GM18867 (cell line): ENCODE data around the gene ZC3HAV1.
"Not testable (repeated sequence)": the region's sequence is repeated elsewhere in the genome, so short reads cannot be mapped to it uniquely, and the experiment has no call there.

Source experiments
- ATAC-seq: cut with Tn5 transposase; IDR thresholded peaks from one replicate; pipeline ENCODE4 v1.9.1; 2021; ENCODE audit warnings: mild to moderate bottlenecking, moderate library complexity; ENCODE audit not compliant: unreplicated experiment

Gene ZC3HAV1

DNA sequence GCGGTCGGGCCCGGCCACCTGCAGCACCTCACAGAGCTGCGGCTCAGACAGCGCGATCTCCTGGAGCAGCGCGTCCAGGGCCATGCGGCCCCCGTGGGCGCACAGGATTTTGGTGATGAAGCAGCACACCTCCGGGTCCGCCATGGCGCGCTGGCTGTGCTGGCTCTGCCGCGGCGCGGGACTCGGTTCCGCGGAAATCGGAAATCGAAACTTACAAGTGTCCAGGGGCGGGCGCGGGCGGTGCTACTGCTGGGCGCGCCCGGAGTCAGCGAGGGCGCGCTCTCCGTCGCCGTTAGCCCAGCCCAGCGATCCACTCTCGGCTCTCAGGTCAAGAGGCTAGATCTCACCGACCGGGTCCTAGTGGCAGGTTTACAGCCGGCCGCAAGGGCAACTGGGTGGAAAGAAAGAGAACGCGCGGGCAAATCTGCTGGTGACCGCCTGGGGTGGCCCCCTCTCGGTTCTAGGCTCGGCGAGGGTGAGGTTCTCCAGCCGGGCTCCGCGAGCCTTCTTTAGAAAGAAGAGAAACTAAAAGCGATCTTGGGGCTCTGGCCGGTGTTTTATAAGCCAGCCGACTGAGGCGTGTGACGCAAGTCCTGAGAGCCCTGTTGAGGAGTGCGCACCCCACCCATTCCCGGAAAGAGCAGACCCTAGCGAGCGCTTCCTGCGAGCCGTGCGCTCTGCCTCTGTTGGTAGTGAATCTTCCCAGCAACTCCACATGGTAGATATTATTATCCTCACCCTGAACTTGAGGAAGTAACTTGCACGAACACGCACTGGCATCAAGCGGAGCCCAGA lies at the start of gene ZC3HAV1:
TSS of gene ZC3HAV1 (minus strand) at position 533 of the 795 bp plus-strand sequence. CDS start at position 144, 389 bp downstream.
- ATAC-seq: peak; percentile 69

DNA sequence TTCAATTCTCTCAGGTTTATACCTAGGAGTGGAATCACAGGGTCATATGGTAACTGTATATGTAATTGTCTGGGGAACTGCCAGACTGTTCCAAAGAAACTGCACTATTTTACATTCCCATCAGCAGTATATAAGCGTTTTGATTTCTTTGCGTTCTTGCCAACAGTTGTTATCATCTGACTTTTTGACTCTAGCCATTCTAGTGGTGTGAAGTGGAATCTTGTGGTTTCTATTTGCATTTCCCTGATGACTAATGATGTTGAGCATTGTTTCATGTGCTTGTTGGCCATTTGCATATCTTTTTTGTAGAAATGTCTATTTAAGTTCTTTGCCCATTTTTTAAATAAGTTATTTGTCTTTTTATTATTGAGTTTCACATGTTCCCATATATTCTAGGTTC lies 44.3 kb upstream of the ZC3HAV1 start:
- ATAC-seq: no peak

DNA sequence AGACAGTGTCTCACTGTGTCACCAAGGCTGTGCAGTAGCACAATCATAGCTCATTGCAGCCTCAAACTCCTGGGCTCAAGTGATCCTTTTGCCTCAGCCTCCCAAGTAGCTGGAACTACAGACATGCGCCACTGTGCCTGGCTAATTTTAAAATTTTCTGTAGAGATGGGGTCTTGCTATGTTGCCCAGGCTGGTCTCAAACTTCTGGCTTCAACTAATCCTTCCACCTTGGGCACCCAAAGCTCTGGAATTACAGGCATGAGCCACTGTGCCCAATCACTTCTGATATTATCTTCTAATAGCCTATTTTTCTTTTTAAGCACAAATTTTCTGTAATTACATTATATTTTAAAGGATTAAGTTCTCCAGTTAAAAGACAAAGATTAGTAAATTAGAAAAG lies 42.6 kb upstream of the ZC3HAV1 start:
- ATAC-seq: no peak

DNA sequence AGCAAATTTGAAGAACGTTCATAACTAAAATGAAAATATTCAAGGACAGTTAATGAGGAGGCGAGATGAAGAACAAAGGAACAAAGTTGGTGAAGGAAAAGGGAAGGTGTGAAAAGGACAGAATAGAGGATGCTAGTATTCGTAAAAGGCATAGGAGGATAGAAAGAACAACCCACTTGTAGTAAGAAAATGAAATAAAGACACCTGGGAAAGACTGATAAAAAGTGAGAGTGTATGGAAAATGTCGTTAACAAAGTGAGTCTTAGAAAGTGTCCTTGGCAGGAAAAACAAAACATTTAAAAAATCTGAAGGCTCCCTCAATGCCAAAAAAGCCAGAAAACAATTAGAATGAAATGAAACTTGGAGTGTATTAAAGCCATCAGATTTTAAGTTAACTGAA lies 29.6 kb upstream of the ZC3HAV1 start:
- ATAC-seq: no peak

DNA sequence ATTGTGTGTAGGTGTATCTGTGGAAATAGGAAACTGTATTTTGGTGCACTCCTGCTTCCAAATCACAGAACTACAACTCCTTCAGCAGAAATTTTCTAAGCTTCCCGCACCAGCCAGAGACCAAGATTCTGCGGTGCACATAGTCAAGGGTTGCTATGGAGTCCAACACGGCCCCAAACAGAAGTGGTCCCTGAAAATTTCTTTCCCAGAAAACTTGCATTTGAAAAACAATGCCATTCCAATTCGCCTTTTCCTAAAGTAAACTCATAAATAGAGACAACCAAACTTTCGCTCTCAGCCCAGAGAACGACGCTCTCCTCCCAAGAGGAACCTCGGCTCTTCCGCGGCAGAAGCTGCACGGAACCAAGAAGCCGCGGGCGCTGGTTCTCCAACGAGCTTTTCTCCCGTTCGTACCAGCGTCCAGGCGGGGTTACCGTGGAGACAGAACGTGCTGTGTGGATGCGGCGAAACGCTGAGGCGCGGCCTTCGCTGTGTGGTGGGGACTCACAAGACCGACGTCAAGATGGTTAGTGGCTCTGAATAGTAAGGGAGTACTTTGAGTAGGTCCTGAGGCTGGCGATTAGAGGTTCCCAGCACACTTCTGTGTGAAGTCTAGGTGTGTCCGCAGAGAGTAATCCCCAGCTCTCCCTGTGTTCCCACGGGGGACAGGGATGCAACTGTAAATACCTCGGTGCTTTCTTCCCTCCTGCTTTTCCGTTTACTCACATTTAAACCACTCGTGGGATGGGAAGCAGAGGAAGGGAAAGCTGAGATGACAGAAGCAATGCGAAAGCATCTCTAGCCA lies 24.0 kb upstream of the ZC3HAV1 start:
- ATAC-seq: peak; percentile 97

DNA sequence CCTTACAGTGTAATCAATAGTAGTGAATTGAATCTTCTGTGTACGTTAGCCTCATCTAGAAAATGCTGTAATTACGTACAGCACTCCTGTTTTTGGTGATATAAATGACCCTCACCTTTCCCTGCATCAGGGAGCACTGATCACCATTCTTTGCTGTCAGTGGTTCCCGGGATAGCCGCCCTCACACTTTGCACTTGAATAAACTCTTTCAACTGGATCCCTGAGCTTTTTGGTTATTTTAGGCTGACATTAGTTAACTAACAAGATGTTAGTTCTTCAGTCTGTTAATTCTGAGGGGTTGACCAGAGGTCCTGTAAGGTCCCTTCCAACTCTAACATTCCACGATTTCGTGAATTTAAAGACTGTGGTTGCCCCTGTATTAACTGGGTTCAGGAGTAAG lies 23.4 kb upstream of the ZC3HAV1 start:
- ATAC-seq: no peak

DNA sequence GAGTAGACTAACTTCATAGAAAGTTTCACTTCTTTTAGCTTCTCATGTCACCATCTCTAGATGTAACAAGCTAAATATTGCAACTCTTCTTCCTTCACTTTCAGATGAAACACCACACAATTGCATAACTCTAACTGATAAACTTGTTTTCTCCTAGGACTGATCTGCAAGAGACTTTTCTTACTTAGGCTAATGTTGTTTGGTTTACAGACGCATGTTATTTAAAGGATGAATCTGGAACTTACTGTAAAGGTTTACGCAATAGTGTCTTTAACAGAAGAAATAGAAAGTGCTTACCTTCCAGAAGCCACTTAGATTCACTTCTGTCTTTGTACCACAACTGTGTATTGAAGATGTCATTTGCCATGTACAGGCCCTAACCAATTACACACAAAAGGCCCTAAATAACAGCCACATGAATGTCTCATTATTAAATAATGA lies 22.1 kb upstream of the ZC3HAV1 start:
- no peak for ATAC-seq

DNA sequence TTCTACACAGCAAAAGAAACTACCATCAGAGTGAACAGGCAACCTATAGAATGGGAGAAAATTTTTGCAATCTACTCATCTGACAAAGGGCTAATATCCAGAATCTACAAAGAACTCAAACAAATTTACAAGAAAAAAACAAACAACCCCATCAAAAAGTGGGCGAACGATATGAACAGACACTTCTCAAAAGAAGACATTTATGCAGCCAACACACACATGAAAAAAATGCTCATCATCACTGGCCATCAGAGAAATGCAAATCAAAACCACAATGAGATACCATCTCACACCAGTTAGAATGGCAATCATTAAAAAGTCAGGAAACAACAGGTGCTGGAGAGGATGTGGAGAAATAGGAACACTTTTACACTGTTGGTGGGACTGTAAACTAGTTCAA lies 20.3 kb upstream of the ZC3HAV1 start:
- ATAC-seq: not testable (repeated sequence)

DNA sequence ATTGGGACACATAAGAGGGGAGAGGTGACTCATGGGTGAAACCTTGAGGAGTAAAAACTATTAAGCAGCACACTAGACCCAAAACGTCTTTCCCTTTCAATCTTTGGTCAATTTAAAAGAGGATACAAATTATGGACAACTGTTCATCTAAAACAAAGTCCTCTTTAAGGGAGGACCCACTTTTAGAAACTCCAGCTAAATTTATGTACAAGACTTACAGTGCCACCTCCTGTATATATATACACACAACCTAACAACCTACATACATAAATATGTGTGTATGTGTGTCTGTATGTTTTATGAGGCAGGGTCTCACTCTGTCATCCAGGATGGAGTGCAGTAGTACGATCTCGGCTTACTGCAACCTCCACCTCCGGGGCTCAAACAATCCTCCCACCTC lies 18.1 kb upstream of the ZC3HAV1 start:
- ATAC-seq: no peak

DNA sequence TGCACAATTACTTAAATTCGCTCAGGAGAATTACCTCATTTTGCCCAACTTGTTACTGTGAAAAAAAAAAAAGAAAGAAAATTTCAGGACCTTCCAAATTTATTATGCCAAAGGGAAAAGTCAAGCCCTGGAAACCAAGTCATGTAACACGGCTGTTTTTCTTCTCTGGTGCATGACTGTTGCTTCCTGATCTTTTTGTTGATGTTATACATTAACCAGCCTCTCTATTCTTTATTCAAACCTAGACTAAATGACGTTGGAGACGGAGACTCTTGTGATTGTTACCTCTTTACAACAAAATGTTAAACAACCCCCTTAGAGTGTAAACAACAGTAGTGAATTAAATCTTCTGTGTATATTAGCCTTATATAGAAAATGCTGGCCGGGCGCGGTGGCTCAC lies 16.1 kb upstream of the ZC3HAV1 start:
- no peak for ATAC-seq

DNA sequence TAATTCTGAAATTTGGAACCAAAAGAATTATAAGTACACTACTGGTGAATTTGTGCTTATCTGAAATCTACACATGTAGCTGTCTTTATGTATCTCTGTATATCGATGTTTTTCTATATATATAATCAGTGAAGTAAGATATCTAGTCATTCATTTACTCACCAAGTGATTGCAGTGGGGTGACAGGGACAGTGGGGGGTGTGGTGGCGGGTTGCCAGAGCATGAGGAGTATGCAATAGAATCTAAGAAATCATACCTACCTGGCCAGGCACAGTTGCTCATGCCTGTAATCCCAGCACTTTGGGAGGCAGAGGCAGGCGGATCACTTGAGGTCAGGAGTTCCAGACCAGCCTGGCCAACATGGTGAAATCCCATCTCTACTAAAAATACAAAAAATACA lies 15.5 kb upstream of the ZC3HAV1 start:
- ATAC-seq: not testable (repeated sequence)

DNA sequence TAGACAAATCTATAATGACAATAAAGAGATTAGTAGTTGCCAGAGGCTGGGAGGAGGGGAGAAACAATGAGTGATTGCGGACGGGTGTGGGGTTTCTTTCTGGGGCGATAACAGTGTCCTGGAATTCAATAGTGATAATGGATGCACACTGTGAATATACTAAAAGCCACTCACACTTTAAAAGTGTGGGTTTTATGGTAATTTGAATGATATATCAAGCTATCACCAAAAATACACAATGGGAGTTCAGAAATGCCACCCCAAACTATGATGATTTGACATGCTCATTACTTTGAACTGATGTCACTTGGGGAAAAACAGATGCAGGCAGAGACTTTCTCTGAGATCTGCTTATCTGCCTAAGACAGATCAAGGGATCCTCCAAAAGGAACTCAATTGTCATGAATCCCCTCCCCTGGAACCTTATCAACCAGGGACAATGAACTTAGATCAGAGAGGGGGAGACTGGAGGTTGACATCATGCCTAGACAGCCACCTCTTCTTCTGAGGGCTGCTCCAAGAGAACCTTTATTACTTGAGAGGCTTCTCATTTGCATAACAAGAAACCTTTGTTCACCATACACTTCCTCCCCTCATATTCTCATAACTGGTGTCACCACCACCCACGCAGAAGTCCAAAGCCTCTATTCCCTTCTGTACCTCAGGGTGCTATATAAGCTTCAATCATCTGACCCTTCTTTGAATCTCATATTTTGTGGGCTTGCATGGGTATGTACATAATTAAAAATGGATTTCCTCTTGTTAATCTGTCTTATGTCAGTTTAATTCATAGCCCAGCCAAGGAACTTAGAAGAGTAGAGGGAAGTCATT lies 14.8 kb upstream of the ZC3HAV1 start:
- ATAC-seq: peak; percentile 66

DNA sequence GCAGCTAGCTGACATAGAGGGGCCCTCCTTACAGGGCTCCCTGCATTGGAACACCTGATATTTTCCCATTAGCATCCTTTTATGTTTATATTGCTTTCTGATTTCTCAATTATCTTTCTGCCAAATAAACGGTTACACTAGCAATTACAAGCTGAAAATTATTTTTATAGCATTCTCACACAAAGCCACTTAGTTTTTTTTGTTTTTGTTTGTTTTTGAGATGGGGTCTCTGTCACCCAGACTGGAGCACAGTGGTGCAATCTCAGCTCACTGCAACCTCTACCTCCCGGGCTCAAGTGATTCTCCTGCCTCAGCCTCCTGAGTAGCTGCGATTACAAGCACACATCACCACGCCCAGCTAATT lies 9.9 kb upstream of the ZC3HAV1 start:
- ATAC-seq: no peak

DNA sequence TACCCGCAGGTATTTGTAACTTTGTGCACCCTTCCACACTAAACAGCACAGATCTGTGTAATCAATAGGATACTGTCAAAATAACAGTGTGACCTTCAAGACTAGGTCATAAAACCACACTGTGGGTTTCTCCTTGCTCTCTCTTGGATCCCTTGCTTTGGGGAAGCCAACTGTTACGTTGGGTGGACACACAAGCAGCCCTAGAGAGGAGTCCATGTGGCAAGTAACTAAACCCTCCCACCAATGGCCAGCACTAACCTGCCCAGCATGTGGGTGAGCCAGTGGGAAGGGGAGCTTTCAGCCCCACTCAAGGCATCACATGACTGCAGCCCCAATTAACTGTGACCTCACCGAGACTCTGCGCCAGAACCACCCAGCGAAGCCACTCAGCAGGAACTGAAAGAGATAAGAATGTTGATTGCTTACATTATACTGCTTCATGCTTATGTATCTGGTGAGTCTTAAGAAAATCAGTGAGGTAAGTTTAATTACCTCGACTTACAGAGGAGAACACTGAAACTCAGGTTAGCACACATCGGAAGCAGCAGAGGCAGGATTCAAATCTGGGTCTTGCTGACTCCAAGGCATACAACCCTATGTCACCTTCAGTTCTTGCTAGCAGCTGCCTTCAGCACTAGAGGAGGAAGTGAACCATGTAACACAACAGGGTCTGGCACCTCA lies 9.4 kb upstream of the ZC3HAV1 start:
- peak; percentile 84 for ATAC-seq

DNA sequence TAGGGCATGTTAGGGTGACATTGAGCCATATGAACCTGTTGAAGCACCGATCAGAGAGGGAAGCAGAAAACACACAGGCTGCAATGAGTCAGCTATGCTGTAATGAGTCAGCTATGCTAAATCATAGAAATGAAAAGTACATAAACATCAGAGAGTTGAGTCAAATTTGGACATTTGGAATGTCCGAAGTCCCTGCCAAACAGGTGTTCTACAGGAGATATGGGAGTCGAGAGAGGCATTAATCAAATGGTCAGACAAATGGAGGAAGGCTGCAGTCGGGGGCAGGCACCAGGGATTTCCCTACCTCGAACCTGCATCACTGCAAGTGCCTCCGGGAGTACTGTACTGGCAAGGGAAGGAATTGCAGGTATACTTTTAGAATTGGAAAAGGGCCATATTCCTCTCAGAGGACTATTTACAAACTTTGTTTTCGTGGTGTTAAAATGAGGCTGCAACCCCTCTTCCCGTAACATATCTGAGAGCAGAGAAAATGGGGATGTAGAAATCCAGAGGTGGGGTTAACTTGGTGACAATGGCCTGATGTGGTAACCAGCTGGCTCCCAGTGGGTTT lies 8.8 kb upstream of the ZC3HAV1 start:
- ATAC-seq: peak; percentile 73

DNA sequence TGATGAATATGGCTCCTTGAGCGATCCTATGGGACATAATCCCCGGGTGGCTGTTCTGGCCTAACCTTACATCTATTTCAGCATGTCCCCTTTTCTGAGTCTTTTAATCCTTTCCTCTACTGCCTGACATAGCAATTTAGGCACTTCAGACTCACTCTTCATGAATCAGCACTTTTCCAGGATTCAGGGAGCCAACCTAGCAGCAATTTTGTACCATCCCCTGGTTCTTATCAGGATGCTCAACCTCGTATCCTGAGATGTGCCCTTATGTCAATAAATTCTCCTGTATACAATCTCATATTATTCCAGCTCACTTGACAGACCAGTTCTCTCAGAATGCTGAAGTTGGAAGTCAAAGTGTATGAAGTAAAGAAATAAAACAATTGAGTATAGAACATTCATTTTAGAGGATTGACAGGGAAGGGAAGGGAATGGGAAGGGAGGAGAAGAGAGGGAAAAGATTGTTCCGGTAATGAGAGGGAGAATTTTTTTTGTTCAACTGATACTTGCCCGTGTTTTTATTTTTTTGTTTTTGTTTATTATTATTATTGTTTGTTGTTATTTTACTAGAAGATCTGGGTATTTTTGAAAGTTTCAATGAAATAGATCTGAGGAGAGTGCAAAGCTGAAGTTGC lies 8.2 kb upstream of the ZC3HAV1 start:
- ATAC-seq: no peak

DNA sequence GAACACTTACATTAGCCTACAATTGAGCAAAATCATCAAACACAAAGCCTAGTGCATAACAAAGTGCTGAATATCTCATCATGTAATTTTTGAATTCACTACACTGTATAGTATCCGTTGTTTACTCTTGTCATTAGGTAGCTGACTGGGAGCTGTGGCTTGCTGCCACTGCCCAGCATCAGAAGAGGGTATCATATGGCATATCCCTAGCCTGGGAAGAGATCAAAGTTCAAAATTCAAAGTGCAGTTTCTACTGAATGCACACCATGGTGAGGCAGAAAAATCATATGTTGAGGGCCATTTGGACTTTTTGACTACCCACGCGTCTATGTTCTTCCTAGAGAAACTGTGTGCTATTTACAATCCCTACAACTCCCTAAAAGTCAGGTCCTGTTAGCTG lies 7.5 kb upstream of the ZC3HAV1 start:
- no peak for ATAC-seq

DNA sequence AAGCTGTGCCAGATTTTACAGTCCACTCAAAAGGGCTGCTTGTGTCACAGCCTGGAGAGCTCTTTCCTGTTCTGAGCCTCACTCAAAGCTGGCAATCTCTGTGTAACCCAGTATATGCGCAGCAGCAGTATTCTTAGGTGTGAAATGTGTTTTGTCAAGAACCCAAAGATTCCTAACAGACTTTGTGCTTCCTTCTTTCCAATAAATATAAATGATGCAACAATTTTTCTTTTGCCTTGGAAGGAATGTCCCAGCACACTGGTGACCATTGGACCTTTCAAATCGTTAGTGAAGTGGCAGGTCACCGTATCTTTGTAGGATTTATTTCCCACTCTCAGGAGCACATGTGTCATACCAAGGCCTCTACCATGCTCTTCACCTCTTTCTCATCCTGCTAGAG lies 5.6 kb upstream of the ZC3HAV1 start:
- ATAC-seq: no peak

DNA sequence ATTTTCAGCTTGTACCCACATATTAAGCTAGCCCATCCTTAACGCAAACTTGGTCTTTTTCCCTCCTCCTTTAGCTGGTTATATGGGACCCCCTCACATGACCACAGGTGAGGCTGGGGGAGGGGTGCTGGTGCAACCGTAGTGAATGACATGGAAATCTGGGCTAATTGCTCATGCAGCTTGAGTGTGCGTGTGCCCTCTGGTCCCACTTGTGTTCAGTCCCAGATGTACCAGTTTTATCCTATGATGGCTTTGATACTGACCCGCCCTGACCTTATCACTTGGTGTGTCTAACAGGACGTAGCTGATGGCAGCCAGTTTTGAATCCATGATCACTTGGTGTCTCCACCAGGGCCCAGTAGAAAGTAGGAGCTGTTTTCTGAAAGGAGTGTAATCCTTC lies 5.1 kb upstream of the ZC3HAV1 start:
- ATAC-seq: no peak

DNA sequence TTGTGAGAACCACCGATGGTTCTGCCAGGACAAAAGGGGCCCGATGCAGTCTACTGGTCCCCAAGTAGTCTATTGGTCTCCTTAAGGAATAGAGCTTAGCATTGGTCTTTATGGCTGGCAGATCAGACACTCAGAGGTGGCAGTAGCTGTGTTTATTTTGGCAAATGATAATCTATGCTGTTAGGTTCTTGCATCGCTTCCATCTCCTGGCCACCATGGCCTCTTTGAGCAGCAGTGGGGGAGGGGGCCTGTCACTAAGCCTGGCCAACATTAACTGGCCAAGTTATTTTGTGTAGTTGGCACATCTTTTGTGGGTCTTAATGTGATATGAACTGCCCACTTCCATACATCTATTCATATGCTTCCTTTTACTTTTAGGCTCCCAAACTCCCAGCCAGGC lies 4.5 kb upstream of the ZC3HAV1 start:
- ATAC-seq: no peak
